IPS DF 4.7 (cell line): Measurements from ENCODE around the gene LIMS1.
"Not testable (repeated sequence)": the region's sequence is repeated elsewhere in the genome, so short reads cannot be mapped to it uniquely, and the experiment has no call there.

Experiments
- DNase-seq: peaks from one replicate; pipeline ENCODE4 v3.0.0-alpha.2; 2013; ENCODE audit warnings: low spot score; ENCODE audit errors: extremely low read depth

The LIMS1 gene

GRCh38 chr2:108726048-108726447 is 191.8 kb downstream of the LIMS1 start:
- not testable (repeated sequence) for DNase-seq

GRCh38 chr2:108734656-108735055 is 200.4 kb downstream of the LIMS1 start:
- DNase-seq, result not testable (repeated sequence)
